ENCODE data around the gene AK3. TPM values are rescaled to one million over a fixed set of nuclear protein-coding genes. Genes with fewer than 3 reads are reported as not detected.

AK3 gene
- polyA plus RNA-seq, 3 donors: 3.7 to 14.5 (median 13.8) TPM

GRCh38 chr9:4750023-4750673 is 9.1 kb upstream of the AK3 start:
- H3K4me1 ChIP-seq (ENCODE audit: control insufficient read depth in 1 of 2, insufficient read depth in 2 of 2, low read length in 2 of 2): peaks cover 0 to 10% of the 10 kb centered on the region in 2 donors

GRCh38 chr9:4748612-4749011 is 7.6 kb upstream of the AK3 start:
- Mint-ChIP-seq H3K9me3 (no peaks in the 10 kb centered on the region), H3K4me1 (peaks cover 2% of the 10 kb centered on the region), H3K4me3 (no peak overlapping the region), H3K27ac (no peak overlapping the region), H3K27me3 (ENCODE audit: low read depth in 3 of 3) (peaks cover 4 to 9% (median 5%) of the 10 kb centered on the region in 3 donors), H3K36me3 (no peaks in the 10 kb centered on the region)
- TF ChIP-seq, protein P1, sequence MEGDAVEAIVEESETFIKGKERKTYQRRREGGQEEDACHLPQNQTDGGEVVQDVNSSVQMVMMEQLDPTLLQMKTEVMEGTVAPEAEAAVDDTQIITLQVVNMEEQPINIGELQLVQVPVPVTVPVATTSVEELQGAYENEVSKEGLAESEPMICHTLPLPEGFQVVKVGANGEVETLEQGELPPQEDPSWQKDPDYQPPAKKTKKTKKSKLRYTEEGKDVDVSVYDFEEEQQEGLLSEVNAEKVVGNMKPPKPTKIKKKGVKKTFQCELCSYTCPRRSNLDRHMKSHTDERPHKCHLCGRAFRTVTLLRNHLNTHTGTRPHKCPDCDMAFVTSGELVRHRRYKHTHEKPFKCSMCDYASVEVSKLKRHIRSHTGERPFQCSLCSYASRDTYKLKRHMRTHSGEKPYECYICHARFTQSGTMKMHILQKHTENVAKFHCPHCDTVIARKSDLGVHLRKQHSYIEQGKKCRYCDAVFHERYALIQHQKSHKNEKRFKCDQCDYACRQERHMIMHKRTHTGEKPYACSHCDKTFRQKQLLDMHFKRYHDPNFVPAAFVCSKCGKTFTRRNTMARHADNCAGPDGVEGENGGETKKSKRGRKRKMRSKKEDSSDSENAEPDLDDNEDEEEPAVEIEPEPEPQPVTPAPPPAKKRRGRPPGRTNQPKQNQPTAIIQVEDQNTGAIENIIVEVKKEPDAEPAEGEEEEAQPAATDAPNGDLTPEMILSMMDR (IDR thresholded peaks at IDR 0.05): no peak
- Histone ChIP-seq H3K9me3 (replicated peaks in 1 of 2; ENCODE audit: control insufficient read depth in 1 of 2, insufficient read depth in 1 of 2, low read length in 2 of 2) (no peaks in the 10 kb centered on the region), H3K4me3 (replicated peaks in 1 of 3; ENCODE audit: low read depth in 2 of 3, low read length in 3 of 3) (no peak overlapping the region), H3K9ac (ENCODE audit: insufficient read depth, low read length, poor library complexity, severe bottlenecking) (no peak overlapping the region), H4K20me1 (ENCODE audit: insufficient read depth, low read length) (no peaks in the 10 kb centered on the region), H3K36me3 (replicated peaks in 1 of 2; ENCODE audit: control insufficient read depth in 1 of 2, insufficient read depth in 2 of 2, low read length in 2 of 2) (no peaks in the 10 kb centered on the region), H3K27ac (ENCODE audit: low read depth in 1 of 2, low read length in 2 of 2) (no peak overlapping the region), H3K4me2 (replicated peaks; ENCODE audit: extremely low read depth, low read length, poor library complexity, severe bottlenecking) (no peak overlapping the region), H2AFZ (ENCODE audit: insufficient read depth, low read depth, low read length, poor library complexity, severe bottlenecking) (no peak overlapping the region), H3K79me2 (ENCODE audit: insufficient read depth, low read length) (no peaks in the 10 kb centered on the region), H3K27me3 (ENCODE audit: control insufficient read depth in 2 of 2, insufficient read depth in 2 of 2, low read length in 2 of 2) (no peaks in the 10 kb centered on the region), H3K4me1 (ENCODE audit: control insufficient read depth in 1 of 2, insufficient read depth in 2 of 2, low read length in 2 of 2) (no peaks in the 10 kb centered on the region)
- intact Hi-C loops (cut with micrococcal nuclease): loop anchor here (10.0 kb wide), 2 partner anchors 46 to 74 kb away; partner anchors contain the start of genes CDC37L1 (in 1 of the 2) and RCL1 (in 1 of the 2)
- DNase-seq: no peak
- 90% methylated on average over 5 of the region's 5 CpGs for WGBS (ENCODE audit: insufficient coverage)

More at GRCh38 chr9:4750023-4750673, 9.1 kb upstream of the AK3 start:
- Histone ChIP-seq H4K20me1 (ENCODE audit: insufficient read depth, low read length) (no peaks in the 10 kb centered on the region), H3K27me3 (ENCODE audit: control insufficient read depth in 2 of 2, insufficient read depth in 2 of 2, low read length in 2 of 2) (no peaks in the 10 kb centered on the region), H3K4me3 (replicated peaks in 1 of 3; ENCODE audit: low read depth in 2 of 3, low read length in 3 of 3) (no peak overlapping the region), H3K4me2 (replicated peaks; ENCODE audit: extremely low read depth, low read length, poor library complexity, severe bottlenecking) (no peak overlapping the region), H3K9ac (ENCODE audit: insufficient read depth, low read length, poor library complexity, severe bottlenecking) (no peak overlapping the region), H3K27ac (ENCODE audit: low read depth in 1 of 2, low read length in 2 of 2) (no peak overlapping the region), H3K36me3 (replicated peaks in 1 of 2; ENCODE audit: control insufficient read depth in 1 of 2, insufficient read depth in 2 of 2, low read length in 2 of 2) (no peaks in the 10 kb centered on the region), H3K79me2 (ENCODE audit: insufficient read depth, low read length) (no peaks in the 10 kb centered on the region), H2AFZ (ENCODE audit: insufficient read depth, low read depth, low read length, poor library complexity, severe bottlenecking) (no peak overlapping the region), H3K9me3 (replicated peaks in 1 of 2; ENCODE audit: control insufficient read depth in 1 of 2, insufficient read depth in 1 of 2, low read length in 2 of 2) (no peaks in the 10 kb centered on the region)
- TF ChIP-seq, protein P1 (IDR thresholded peaks at IDR 0.05): peak; percentile 76
- no peak overlapping the region for H3K4me3 Mint-ChIP-seq
- H3K27me3 Mint-ChIP-seq (ENCODE audit: low read depth in 3 of 3): peaks cover 5 to 9% (median 5%) of the 10 kb centered on the region in 3 donors
- DNase-seq: peak in 2 of 3 donors; percentile 27 to 55
- H3K9me3 Mint-ChIP-seq: no peaks in the 10 kb centered on the region
- intact Hi-C loops (cut with micrococcal nuclease): loop anchor here (10.0 kb wide), 2 partner anchors 175 to 845 kb away; no protein-coding TSS in a partner anchor
- WGBS (ENCODE audit: insufficient coverage): 95% methylated on average over 3 of the region's 8 CpGs
- peaks cover 11% of the 10 kb centered on the region for H3K4me1 Mint-ChIP-seq
- no peak overlapping the region for H3K27ac Mint-ChIP-seq
- H3K36me3 Mint-ChIP-seq: no peaks in the 10 kb centered on the region
